Measurements from ENCODE around the gene USP53.

The USP53 gene

DNA sequence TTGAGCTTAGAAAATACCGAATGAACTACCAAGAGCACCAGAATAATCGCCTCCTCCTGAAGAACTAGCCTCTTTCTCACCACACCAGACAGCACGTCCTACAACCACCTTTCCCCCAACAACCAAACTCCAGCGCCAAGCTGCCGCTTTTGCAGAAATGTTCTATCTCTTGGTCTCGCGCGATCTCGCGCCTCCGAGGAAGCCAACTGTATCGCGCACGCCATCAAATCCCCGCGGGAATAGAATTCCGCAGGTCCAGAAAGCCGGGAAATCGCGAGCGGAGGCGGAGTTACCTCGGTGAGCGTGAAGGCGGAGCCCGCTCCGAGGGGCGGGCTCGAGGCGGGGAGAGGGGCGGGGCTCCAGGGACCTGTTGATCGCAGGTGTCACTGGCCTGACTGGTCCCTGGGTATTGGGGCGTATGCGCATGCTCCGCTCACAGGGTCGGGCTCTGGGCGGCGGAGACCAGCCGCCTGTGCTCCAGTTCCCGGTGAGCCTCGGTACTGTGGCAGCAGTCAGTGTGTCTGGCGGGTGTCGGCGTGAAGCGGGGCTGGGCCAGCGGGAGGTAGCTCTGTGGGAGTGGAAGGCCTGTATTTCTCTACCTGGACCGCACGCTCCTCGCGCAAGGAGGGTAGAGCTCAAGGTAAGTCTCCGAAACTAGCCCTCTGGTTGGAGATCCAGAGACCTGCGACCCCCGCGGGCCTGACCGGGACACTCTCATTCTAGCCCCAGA is at the start of gene USP53:
TSS of gene USP53 (plus strand) at position 480 of the 730 bp plus-strand sequence. CDS start 27,047 bp downstream, outside the sequence.
- no peaks in the 10 kb centered on the region for H3K9me2 ChIP-seq (replicated peaks; ENCODE audit: control insufficient read depth, low read length)
- H3K4me1 ChIP-seq (ENCODE audit: control insufficient read depth, low read length) = peaks cover 65% of the 10 kb centered on the region
- H3K4me2 ChIP-seq (ENCODE audit: low read length) = peak within 1 kb of the TSS; percentile 61
- TF ChIP-seq CTCF (IDR thresholded peaks at IDR 0.05; ENCODE audit: low read depth, low read length, poor library complexity, severe bottlenecking) = no peak
- no peak for TF ChIP-seq EZH2phosphoT487 (IDR thresholded peaks at IDR 0.05; ENCODE audit: borderline replicate concordance, low read length)
- no peaks in the 10 kb centered on the region for H3K27me3 ChIP-seq (ENCODE audit: control insufficient read depth, low read length)
- H4K20me1 ChIP-seq (ENCODE audit: control insufficient read depth, insufficient read depth, low read depth, low read length) = peaks cover 3% of the 10 kb centered on the region; the same call in 1 of the 2 replicates
- H3K79me2 ChIP-seq (ENCODE audit: control insufficient read depth, low read length) = peaks cover 67% of the 10 kb centered on the region
- peaks cover 20% of the 10 kb centered on the region; the same call in 1 of the 2 replicates for H3F3A ChIP-seq (ENCODE audit: control insufficient read depth, insufficient read depth)
- peak within 1 kb of the TSS; percentile 98 for H3K4me3 ChIP-seq (ENCODE audit: low read length)
- peak within 1 kb of the TSS; percentile 71 for H3K27ac ChIP-seq (ENCODE audit: low read depth, low read length)
- H3K9me3 ChIP-seq (ENCODE audit: control insufficient read depth, insufficient read depth, low read length) = no peaks in the 10 kb centered on the region
- H3K36me3 ChIP-seq (ENCODE audit: control insufficient read depth, low read length) = peaks cover 56% of the 10 kb centered on the region

DNA sequence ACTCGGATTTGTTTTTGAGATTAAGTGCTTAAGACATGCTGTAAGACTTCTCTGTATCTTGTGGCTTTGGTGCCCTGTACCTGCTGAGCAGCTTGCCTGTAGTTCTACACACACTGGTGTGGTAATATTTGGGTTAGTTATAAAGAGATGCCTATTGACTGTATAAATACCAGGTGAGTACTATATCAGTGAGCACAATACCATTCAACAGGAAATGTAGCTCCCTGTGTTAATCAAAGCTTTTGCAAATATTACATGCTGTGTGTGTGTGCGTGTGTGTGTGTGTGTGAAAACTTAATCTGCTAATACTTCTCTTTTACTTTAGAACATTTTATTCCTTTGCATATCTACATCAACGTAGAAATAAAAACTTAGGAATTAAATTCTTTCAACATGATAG is 46.7 kb upstream of the USP53 start:
- Histone ChIP-seq H3K27ac (ENCODE audit: low read depth, low read length) (no peak overlapping the region), H3K9me2 (replicated peaks; ENCODE audit: control insufficient read depth, low read length) (no peaks in the 10 kb centered on the region), H3K9me3 (ENCODE audit: control insufficient read depth, insufficient read depth, low read length) (no peaks in the 10 kb centered on the region), H3K36me3 (ENCODE audit: control insufficient read depth, low read length) (no peaks in the 10 kb centered on the region), H3F3A (ENCODE audit: control insufficient read depth, insufficient read depth) (no peaks in the 10 kb centered on the region), H3K79me2 (ENCODE audit: control insufficient read depth, low read length) (no peaks in the 10 kb centered on the region), H3K4me3 (ENCODE audit: low read length) (no peak overlapping the region), H4K20me1 (ENCODE audit: control insufficient read depth, insufficient read depth, low read depth, low read length) (no peaks in the 10 kb centered on the region), H3K27me3 (ENCODE audit: control insufficient read depth, low read length) (no peaks in the 10 kb centered on the region), H3K4me1 (ENCODE audit: control insufficient read depth, low read length) (no peaks in the 10 kb centered on the region), H3K4me2 (ENCODE audit: low read length) (no peak overlapping the region)
- TF ChIP-seq EZH2phosphoT487 (IDR thresholded peaks at IDR 0.05; ENCODE audit: borderline replicate concordance, low read length) (no peak), CTCF (IDR thresholded peaks at IDR 0.05; ENCODE audit: low read depth, low read length, poor library complexity, severe bottlenecking) (no peak)

DNA sequence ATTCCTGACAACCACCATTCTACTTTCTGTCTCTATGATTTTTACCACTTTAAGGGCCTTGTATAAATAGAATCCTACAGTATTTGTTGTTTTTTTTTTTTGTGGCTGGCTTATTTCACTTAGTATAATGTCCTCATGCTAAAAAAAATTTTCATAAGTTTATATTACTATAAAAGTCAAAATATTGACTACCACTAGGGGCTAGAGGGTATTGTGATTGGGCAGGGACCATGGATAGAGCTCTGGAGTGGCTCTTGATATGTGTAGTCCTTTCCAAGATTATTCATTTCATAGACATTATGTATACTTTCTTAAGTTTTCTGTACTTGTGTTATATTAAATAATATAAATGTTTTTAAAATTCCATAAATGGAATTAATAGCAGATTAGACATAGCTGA is 42.3 kb upstream of the USP53 start:
- Histone ChIP-seq H3K9me2 (replicated peaks; ENCODE audit: control insufficient read depth, low read length) (no peaks in the 10 kb centered on the region), H3K4me1 (ENCODE audit: control insufficient read depth, low read length) (no peaks in the 10 kb centered on the region), H4K20me1 (ENCODE audit: control insufficient read depth, insufficient read depth, low read depth, low read length) (no peaks in the 10 kb centered on the region), H3K36me3 (ENCODE audit: control insufficient read depth, low read length) (no peaks in the 10 kb centered on the region), H3K27ac (ENCODE audit: low read depth, low read length) (no peak overlapping the region), H3K4me2 (ENCODE audit: low read length) (no peak overlapping the region), H3K9me3 (ENCODE audit: control insufficient read depth, insufficient read depth, low read length) (no peaks in the 10 kb centered on the region), H3F3A (ENCODE audit: control insufficient read depth, insufficient read depth) (no peaks in the 10 kb centered on the region), H3K4me3 (ENCODE audit: low read length) (no peak overlapping the region), H3K79me2 (ENCODE audit: control insufficient read depth, low read length) (no peaks in the 10 kb centered on the region), H3K27me3 (ENCODE audit: control insufficient read depth, low read length) (no peaks in the 10 kb centered on the region)
- no peak for TF ChIP-seq EZH2phosphoT487 (IDR thresholded peaks at IDR 0.05; ENCODE audit: borderline replicate concordance, low read length)
- no peak for TF ChIP-seq CTCF (IDR thresholded peaks at IDR 0.05; ENCODE audit: low read depth, low read length, poor library complexity, severe bottlenecking)
